DMS153 (cell line): ENCODE measurements around the gene PDE4B.
"Not testable (repeated sequence)": the region's sequence is repeated elsewhere in the genome, so short reads cannot be mapped to it uniquely, and the experiment has no call there.

Source experiments
- DNase-seq: peaks from one replicate; lab custom pipeline; 2025; lab: John Stamatoyannopoulos, UW

Gene PDE4B

DNA sequence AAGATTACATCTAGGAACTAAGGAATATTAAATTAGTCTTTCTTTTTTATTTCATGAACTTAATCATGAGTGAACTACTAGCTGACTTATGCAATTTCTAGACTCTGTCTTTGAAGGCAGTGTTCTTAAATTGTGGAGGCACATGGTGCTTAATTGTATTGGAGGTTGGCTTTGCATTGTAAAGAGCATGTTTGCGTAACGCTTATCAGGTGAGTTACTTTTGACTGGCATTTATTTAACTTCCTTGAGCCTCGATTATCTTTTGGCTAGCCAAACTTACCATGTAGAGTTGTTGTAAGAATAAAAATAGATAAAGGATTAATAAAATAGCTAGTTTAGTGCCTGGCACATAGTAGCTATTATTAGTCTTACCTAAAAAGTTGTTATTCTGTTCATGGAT, 262.4 kb downstream of the PDE4B start:
- no peak for DNase-seq

DNA sequence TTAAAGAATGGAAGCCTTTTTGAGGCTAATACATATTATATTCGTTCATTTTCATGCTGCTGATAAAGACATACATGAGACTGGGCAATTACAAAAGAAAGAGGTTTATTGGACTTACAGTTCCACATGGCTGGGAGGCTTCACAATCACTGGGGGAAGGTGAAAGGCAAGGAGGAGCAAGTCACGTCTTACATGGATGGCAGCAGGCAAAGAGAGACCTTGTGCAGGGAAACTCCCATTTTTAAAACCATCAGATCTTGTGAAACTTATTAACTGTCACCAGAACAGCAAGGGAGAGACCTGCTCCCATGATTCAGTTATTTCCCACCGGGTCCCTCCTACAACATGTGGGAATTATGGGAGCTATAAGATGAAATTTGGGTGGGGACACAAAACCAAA, 264.8 kb downstream of the PDE4B start:
- not testable (repeated sequence) for DNase-seq

DNA sequence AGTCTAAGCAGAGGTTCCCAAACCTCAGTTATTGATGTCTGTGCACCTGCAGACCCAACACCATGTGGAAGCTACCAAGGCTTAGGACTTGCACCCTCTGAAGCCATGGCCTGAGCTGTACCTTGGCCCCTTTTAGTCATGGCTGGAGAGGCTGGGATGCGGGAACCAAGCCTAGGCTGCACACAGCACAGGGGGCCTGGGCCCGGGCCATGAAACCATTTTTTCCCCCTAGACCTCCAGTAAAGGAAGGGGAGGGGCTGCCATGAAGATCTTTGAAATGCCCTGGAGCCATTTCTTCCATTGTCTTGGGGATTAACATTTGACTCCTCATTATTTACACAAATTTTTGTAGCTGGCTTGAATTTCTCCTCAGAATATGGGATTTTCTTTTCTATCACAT, 265.9 kb downstream of the PDE4B start:
- no peak for DNase-seq

DNA sequence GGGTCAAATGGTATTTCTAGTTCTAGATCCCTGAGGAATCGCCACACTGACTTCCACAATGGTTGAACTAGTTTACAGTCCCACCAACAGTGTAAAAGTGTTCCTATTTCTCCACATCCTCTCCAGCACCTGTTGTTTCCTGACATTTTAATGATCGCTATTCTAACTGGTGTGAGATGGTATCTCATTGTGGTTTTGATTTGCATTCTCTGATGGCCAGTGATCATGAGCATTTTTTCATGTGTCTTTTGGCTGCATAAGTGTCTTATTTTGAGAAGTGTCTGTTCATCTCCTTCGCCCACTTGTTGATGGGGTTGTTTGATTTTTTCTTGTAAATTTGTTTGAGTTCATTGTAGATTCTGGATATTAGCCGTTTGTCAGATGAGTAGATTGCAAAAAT, 274.5 kb downstream of the PDE4B start:
- not testable (repeated sequence) for DNase-seq

DNA sequence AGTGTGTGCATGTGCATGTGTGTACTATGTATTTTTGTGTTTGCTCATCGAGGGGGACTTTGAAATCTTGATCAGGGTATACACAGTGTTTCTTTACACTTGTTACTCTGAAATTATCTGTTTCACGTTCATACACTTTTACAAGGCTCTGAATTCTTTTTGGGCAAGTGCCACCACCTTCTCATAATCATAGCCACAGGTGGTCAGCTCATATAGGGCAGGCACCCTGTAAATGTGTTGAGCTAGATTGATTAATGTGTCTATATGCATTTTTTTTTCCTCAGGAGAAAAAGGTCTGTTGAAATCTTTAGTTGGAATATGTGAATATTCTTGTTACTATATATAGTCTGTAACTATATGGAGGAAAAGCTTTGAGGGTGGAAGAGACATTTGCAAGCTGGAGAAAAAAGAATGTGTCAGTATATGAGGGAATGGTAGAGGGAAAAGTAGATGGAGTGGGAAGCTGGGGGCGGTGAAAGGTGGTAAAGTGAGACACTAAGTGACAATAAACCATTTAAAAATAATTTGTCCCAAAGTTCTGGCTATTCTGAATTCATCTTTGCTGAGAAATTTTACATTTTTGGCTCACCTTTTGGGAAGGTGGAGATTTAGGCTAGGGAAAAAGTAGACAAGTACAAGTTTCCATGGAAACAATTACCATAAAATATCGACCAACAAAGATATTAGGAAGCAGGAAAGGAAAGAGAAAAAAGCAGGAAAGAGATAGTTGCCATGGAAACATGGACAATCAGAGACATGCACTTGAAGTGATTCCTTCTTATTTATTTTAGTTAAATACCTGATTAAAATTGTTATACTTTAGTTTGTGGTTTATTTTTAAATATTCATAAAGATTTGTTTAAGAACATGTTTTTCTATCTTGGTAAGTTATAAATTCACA, 277.5 kb downstream of the PDE4B start:
- no peak for DNase-seq

DNA sequence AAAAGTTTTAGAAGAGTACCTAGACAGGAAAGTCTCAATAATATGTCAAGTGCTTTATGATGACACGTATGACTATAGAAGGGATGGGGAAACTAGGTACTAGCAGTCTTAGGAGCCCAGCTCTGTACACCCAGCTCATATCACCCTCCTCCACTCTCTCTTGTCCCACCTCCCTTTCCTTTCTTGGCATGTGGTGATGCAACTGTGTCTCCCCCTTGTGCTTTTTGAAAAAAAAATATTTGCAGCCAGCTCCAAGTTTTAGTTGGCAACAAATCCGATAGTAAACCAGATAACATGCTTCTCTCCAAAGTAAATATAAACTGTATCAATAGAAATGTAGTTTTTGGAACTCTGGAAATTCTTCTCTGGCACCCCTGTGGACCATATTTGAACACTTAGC, 280.7 kb downstream of the PDE4B start:
- DNase-seq, result no peak

DNA sequence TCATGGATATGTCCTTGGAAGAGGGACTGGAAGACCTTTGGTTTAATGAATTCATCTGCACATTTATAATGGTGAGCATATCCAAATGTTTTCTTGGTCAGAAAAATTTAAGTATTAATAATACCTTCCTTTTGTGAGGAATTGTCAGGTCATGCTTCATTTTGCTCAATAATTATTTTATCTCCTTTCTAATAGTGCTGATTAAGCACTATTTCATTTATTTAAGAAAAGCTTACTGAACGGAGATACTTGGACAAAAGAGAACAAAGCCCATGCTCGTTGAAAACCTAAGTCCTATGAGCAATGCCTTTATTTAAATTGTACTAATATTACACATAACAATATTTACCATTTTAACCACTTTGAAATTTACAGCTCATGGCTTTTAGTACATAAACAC, 281.5 kb downstream of the PDE4B start:
- DNase-seq, result no peak

DNA sequence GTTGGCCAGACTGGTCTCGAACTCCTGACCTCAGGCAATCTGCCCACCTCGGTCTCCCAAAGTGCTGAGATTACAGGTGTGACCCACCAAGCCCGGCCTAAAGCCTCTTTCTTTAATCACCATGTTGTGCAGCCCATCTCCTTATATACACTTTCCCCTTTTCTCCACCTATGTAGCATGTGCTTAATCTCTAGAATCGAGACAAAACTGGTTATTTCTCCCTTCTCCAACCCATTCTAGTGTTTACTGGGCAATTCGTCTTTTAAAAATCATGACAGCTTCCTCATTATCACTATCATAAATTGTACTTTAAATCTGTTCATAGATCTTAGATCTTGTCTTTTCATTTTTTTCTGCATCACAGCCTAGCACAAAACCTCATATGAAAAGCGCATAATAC, 285.7 kb downstream of the PDE4B start:
- no peak for DNase-seq

DNA sequence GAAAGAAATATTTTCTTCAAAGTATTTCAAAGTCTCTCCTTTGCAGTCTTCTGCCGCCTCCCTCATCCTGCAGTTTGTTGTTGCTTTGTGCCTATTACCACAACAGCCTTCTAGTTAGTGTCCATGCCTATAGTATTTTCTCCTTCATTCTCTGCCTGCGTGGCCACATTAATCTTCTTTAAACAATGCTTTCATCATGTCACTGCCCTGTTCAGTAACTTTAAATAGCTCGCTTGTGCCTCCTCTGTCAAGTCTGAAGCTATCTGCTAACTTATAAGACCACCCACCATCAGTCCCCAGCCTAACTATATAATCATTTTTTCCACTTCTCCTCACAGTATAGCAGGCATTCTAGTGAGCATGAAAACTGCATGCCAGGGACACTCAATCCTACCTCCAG, 290.3 kb downstream of the PDE4B start:
- no peak for DNase-seq

DNA sequence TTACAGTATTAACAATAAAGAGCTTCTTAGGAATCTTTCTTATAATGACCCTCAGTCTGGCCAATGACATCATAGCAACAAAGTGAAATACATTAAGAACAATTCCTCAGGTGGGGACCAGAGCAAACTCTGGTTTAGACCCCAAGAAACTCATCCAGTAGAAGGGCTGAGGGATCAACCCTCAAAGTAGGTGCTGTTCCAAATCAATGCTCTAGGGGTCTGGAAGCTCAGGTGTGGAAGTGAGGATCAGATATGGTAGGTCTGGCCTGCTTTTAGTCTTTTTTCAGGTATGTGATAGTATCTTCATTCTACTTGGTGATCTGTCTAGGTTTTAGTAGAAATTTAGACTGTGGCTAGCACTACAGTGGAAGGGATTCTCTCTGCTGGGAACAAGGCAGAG, 291.7 kb downstream of the PDE4B start:
- DNase-seq, result no peak

DNA sequence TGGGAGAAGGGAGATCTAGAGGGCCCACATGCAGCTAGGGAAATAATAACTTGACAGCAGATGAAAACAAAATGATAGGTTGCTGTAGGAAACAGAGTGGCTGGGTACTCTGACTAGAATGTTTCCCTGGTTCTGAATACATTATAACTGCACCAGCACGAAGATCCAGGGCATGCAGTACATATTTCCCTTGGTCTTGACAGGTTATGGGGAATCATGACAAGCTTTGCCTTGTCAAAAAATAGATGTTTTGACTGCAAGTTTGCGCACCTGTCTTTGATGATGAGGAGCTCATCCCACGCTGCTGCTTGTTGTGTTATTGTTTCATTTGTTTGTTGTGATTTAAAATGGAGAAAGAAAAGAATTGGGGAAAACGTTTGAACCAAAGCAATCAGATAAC, 292.9 kb downstream of the PDE4B start:
- no peak for DNase-seq

DNA sequence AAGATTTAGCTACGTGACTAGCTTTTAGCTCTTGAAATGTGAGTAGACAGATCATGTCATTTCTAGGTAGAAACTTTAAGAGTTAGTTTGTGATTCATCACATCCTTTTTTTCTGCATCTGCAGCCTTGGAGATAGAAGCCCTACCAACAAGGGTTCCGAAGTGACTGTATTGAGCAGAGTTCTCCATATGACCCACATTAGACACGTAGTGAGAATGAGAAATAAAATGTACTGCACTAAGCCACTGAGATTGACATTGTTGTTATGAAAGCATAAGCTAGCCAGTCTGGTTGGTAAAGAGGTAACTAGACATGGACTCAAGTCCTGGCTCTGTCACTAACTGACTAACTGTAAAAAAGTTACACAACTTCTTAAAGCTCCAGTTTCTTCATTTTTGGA, 296.1 kb downstream of the PDE4B start:
- DNase-seq, result no peak

DNA sequence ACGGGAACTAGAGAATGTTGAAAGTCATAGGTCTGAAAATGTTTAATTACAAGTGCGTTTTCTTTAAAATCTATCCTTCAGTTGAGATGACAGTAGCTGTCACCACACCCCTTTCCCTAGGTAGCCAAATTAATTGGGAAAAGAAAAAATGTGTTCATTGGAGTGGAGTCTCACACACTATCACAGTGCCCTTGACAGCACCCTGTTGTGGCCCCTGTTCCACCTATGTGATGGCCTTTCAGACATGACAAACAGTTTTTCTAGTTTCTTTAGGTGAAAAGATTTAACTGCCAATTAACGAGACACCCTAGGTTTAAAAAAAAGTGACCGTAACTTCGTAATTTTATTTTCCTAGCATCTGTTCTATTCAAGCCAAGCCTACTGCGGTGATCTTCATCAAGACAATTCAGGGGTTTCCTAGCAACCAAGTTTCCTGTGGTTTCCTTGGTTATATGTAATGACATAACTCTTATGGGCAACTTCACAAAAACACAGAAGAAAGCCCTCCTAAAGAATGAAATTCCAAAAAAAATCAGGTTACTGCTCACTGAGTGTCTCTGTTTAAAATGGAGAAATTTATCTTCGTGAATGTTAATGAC, 298.3 kb downstream of the PDE4B start:
- no peak for DNase-seq

DNA sequence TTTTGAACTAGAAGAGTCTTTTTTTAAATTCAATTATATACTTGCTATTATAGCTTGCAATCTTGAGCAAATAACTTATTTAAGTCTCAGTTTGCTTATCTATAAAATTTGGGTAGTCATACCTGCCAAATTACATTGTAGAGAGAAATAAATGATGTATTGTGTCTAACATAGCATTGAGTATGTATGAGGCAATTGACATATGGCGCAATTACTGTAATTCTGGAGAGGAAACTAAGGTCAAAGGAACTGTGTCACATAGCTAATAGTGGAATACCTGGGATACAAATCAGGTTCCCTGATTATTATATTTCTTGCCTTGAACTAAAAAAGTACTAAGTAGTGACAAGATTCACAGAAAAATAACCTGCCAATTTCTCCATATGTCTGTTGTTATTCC, 302.5 kb downstream of the PDE4B start:
- DNase-seq, result no peak

DNA sequence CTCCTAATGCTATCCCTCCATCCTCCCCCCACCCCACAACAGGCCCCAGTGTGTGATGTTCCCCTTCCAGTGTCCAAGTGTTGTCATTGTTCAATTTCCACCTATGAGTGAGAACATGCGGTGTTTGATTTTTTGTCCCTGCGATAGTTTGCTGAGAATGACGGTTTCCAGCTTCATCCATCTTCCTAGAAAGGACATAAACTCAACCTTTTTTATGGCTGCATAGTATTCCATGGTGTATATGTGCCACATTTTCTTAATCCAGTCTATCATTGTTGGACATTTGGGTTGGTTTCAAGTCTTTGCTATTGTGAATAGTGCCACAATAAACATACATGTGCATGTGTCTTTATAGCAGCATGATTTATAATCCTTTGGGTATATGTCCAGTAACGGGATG, 308.3 kb downstream of the PDE4B start:
- not testable (repeated sequence) for DNase-seq

DNA sequence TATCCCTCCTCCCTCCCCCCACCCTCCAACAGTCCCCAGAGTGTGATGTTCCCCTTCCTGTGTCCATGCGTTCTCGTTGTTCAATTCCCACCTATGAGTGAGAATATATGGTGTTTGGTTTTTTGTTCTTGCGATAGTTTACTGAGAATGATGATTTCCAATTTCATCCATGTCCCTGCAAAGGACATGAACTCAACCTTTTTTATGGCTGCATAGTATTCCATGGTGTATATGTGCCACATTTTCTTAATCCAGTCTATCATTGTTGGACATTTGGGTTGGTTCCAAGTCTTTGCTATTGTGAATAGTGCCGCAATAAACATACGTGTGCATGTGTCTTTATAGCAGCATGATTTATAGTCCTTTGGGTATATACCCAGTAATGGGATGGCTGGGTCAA, 311.4 kb downstream of the PDE4B start:
- DNase-seq, result not testable (repeated sequence)

DNA sequence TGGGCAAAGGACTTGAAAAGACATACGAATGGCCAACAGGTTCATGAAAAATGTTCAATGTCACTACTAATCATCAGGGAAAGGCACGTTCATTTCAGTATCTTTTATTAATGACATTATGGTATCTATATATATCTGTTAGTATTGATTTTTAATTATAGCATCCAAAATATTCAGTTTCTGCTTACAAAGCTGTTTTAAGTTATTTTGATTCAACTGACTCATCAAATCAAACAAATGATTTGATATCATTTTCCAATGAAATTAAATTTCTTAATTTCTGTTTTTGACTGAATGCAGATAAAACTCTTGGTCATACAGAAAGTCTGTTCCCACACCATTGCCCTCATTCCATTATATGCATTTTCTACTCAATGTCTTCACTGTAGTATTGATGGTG, 315.9 kb downstream of the PDE4B start:
- no peak for DNase-seq

DNA sequence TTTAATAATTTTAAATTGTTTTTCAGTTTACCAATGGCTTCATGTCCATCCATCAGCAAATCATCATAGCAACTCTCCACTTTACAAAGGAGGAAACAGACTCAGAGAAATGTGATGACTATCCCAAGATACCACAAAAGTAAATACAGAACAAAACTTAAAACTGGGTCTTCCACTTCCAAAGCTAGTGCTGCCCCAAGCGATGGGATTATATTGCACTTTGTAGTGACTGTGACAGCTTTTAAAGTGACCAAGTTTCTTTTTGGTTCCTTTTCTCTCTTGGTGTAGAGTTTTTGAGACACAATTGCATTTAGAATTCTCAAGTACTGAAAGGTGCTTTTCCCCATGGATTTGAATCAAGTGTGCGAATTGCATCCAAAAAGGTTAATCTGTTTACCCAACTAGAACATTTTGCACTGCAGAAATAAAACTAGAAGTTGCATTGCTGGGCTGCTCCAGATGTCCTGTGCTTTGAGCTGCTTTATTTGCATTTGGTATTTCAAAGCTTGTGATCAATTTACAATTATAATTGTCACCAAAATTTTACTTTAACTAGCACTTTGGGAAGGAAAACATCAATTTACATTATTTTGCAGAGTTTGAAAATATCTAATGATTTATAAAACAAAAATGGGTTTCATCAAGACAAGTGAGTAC, 320.2 kb downstream of the PDE4B start:
- no peak for DNase-seq

DNA sequence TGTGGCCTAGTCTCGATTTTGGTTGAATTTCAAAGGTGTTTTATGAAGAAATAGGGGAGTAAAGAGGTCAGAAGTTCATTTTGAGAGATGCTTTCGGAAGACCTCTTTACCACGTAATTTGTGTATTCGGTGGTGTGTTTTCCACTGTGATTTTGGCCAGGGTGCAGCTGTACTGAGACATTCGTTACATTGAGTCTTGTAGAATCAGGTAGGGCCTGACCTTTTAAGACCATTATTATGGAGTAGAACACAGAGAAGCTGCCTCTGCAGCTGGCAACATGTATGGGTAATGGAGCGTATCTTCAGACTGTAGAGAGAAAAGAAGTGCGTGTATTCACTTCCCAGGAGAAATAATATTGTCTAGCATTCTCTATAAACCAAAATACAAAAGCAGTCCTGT, 326.5 kb downstream of the PDE4B start:
- no peak for DNase-seq

DNA sequence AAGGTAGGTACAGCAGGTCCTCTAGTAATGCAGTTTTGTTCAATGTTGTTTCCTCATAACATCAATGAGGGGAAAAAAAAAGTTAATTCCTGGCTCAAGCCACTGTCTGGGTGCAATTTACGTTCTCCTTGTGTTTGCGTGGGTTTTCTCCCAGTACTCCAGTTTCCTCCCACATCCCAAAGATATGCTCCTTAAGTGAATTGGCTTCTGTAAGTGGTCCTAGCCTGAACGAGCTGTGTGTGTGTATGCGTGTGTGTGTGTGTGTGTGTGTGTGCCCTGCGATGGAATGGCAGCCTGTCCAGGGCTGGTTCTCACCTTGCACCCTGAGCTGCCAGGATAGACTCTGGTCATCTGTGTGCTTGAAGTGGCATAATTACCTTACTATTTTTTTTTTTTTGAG, 332.0 kb downstream of the PDE4B start:
- DNase-seq, result no peak

DNA sequence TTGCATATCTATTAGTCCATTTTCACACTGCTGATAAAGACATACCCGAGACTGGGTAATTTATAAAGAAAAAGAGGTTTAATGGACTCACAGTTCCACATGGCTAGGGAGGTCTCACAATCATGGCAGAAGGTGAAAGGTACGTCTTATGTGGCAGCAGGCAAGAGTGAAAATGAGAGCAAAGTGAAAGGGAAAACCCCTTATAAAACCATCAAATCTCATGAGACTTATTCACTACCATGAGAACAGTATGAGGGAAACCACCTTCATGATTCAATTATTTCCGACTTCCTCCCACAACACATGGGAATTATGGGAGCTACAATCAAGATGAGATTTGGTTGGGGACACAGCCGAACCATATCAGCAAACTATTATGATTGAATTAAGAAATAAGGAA, 335.9 kb downstream of the PDE4B start:
- DNase-seq, result not testable (repeated sequence)

DNA sequence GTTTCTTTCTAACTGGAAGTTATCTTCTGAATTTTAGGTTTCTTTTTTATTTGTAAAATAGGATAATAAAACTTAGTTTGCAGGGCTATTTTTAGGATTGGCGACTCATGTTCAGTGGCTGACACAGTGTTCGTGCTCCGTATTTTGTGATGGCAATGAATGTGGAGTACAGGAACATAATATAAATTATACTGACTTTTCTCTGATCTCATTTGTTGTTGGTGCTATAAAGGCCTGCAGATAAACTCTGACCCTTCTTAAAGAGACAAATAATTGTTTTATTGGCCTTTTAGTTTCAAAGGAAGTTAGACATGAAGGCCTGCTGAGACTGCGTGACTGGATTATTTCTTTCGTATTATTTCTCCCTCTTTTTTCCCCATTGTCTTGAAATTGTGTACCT, 339.6 kb downstream of the PDE4B start:
- DNase-seq, result no peak

DNA sequence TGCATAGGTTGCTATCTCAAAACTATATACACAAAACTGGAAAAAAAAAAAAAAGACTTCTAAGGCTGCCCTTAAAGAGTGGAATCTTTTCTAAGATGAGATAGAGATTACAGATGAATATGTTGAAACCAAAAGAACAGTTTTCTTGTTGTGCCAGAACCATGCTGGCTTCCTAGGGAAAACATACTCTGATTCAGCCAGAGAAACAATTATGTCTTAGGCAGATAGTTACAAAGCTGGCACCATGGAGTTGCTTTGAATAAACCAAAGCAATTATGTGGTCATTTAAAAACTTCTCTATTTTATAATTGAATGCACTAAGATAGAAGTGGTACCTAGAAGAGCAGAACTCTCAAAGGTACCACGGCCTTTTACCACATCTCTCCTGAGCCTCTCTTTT, 341.3 kb downstream of the PDE4B start:
- no peak for DNase-seq
